GM19397 (cell line): ENCODE data around the gene TMEM255B.
"Not testable (repeated sequence)": the region's sequence is repeated elsewhere in the genome, so short reads cannot be mapped to it uniquely, and the experiment has no call there.

ENCODE experiments used
- ATAC-seq: cut with Tn5 transposase; IDR thresholded peaks from one replicate; pipeline ENCODE4 v1.9.1; 2021; ENCODE audit warnings: mild to moderate bottlenecking, moderate library complexity; ENCODE audit not compliant: unreplicated experiment

TMEM255B gene

DNA sequence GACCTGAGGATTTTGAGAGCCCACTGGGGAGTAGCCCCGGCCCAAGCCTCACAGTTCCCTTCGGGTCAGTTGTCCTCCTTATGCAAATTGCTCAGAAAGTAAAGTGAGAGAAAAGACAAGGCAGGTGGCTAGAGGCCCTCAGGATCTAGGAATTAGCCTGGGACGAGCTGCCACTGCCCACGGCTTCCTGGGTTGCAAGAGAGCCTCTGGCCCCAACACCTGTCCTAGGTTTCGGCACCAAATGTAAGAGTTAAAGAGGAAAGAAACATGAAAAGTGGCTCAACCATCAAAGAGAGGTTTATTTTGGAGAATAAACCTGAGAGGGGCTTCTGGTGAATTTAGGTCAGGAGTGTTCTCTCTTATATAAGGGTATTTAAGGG lies 25.6 kb downstream of the TMEM255B start:
- ATAC-seq, result no peak

DNA sequence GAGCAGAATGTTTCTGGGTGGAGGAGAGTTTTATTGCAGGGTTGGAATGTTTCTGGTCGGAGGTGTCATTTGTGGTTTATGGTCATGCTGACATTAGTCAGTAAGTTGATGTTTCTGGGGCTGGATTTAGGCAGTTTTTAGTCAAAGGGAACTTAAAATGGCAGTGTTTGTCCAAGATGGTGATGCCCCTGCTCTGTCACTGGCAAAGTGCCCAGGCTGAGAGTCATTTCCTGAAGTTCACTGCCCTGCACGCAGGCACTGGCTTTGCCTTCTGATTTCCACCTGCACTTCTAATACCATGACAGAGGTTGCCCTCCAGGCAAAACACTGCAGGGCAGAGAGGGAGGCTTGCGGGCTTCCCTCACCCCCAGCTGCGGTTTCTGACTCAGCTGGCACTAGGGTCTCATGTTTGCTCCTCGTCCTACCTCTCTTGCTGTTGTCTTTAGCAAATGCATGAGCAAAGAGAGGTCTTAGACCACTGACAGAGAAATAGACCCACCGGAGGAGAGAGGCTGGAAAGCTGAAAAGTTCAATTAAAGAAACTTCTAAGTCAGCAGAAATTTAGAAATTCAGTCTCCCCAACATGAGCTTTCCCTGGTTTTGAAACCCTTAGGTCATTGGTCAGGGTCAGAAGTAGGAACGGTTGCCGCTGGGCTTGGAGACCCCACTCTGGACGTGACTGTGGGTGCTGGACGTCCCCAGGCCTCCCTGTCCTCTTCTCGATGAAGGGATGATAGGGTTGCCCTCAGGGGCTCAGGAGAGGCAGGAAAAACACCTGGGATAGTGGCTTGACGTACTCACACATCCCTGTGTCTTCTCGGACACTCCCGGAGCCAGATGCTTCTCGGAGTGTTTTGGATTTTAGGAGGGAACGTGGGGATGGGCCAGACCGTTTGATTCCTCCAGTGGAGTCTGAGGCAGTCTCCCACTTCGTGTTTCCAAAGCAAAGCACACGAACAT lies 26.3 kb downstream of the TMEM255B start:
- ATAC-seq, result no peak

DNA sequence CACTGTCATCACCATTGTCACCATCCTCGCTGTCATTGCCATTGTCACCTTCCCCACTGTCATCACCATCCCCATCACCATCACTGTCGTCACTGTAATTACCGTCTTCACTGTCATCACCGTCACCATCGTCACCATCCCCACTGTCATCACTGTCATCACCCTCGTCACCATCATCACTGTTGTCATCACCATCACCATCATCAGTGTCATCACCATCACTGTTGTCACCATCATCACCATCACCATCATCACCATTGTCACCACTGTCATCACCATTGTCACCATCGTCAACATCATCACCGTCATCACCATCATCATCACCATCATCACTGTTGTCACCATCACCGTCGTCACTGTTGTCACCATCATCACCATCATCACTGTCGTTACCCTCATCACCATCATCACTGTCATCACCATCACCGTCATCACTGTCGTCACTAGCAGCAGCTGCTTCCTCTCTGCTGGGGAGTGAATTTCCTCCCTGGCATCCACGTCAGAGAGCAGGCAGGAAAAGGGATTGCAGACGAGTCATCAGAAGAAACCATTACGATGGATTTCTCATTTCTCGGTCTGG lies 27.3 kb downstream of the TMEM255B start:
- ATAC-seq, result no peak

DNA sequence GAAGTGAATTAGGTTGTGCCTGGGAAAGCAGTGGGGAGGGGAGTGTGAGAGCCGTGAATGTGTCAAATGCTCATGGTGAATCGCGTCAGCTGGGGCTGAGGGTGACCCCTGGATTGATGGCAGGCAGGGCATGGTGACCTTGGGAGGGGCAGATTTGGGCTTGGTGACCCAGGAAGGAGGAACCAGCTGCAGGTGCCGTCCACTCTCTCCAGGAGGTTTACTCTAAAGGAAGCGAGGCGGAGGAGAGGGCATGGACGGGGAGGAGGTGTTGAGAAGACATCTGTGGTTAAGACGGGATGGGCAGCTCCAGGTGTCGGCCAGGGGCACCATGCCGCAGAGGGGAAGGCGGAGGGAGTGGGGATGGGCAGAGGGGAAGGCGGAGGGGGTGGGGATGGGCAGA lies 28.7 kb downstream of the TMEM255B start:
- no peak for ATAC-seq

DNA sequence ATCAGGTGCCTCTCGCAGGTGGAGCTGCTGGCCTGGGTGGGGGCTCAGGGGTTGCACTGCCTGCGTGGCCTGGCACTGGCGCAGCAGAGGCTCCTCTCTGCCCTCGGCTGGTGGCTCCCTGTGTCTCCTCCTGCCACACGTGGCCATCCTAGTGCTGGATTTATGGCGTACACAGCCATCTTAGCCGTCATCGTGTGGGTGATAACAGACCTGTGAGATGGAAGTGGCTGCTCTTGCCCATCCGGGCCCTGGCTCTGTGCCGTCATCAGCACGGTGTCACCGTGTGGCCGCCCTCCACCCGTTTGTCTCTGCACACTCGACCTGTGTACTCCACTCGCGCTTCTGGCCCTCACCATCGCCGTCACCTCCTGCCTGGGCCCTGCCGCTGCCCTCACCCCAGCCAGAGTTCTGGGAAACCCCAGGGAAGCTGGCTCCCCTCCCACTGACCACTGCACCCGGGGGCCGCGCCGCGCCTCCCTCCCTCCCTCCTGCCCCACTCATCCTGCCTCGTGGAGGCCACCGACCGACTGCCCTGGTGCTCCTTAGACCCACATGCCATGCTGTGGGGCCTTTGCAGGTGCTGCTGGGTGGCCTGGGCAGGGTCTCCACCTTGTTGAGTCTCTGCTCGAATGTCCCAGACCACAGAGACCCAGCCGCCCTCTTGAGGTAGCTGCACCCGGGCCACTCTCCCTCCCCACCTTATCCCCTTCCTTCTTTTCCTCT lies 29.5 kb downstream of the TMEM255B start:
- no peak for ATAC-seq

DNA sequence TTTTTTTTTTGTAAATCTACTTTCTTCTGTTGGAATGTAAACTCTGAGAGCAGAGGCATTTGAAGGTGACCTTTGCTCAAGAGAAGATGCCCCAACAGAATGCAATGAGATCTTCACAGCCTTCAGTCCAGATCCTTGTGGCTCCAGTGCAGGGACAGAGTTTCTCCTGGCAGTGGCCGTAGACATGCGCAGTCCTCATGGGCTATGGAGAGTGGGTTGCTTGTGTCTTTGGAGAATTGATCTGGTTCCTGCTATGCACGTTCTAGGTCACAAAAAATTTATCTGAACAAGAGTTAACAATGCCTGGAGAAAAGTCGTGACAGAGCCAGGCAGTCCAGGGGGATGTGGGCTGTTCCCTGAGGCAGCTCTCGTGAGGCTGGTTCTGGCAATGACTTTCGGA lies 30.1 kb downstream of the TMEM255B start:
- ATAC-seq, result no peak

DNA sequence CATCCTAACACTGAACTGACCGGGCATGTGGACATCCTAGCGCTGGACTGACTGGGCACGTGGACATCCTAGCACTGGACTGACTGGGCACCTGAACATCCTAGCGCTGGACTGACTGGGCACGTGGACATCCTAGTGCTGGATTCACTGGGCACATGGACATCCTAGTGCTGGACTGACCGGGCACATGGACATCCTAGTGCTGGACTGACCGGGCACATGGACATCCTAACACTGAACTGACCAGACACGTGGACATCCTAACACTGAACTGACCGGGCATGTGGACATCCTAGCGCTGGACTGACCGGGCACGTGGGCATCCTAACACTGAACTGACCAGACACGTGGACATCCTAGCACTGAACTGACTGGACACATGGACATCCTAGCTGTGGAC lies 30.9 kb downstream of the TMEM255B start:
- not testable (repeated sequence) for ATAC-seq

DNA sequence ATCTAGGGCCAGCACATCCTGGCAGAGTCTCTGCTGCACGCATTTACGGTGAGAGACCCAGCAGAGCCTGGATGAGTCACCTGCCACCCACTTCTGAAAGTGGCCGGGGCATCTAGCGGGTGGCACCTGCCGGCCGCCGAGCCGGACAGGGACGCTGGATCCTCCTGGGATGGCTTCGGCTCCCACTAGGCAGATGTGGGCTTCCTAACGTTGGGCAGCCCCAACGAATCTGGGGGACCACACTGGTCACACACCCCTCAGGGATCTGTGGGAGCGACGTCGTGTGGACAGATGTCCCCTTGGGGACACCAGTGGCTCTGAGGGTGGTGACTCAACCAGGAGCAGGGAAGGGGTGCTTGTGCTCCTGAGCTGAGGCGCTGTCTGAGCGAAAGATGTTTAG lies 32.2 kb downstream of the TMEM255B start:
- ATAC-seq, result no peak

DNA sequence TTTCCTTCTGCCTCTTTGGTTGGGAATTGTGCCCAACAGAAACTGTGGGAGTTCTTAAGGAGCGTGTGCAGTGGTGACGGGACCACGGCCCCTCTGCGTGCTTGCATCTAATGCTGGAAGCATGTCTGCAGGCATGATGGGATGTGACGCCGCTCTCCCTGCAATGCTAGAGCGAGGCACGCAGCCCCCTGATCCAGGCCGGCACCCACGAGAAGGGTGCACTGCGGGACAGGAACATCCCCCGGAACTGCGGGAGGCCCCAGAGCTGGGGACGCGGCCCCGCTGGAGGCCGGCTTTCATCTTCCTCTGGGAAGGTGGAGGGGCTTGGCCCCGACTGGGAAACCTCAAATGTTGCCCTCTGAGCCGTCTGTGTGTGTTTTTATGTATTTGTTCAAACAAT lies 32.7 kb downstream of the TMEM255B start:
- no peak for ATAC-seq

DNA sequence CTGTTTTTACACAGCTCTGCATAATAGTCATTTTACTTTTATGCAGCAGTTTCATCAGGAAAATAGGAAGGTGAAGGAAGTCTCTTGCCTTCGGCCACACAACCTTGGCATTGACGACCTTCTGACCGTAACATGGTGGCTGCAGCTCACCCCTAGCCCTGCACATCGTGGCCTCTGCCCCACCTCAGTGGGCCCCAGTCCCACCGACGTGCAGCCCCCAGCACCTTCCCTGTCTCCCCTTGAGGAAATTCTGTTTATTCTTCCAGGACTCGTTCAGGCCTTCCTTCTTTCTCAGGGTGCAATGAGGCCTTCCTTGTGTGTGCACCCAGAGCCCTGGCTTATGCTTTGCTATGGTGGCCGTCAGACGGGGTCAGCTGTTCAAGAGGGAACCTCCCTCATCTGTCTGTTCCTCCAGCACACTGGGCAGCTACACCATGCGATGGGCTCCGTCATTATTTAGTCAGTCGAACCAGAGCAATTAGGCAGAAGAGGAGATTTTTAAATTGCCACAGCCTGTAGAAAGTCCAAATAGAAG lies 33.3 kb downstream of the TMEM255B start:
- no peak for ATAC-seq

DNA sequence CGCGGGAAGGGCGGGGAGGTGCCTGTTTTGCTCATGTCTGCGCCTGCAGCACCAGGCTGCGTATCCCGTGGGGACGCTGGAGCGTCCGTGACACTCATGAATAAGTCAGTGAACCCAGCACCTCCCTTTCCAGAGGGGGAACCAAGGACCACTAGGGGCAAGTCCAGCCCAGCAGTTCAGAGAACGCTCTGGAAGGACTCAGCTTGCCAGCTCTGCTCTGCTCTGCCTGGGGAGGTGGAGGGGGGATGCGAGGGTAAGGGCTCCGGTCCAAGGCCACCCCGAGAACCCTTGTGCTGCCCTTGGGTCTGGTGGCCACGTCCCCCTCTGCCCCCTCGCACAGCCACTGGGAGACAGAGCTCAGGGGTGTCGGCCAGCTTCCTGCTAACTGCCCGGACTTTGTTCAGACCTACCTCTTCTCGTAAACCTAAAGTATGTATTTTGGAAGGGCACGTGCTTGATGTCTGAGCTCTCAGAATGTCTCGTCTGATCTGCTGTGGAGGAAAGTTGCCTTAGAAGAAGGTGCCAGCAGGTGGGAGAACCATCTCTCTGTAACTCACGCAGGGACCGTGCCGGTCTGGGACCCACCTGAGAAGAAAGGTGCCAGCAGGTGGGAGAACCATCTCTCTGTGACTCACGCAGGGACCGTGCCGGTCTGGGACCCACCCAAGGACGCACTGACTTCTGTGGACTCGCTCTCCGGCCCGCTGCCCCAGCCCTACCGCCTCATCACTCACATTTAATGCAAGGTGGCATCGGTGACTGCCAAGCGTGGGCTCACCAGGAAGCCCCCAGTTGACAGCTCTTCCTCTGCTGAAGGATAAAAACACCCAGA lies 34.1 kb downstream of the TMEM255B start:
- ATAC-seq, result no peak

DNA sequence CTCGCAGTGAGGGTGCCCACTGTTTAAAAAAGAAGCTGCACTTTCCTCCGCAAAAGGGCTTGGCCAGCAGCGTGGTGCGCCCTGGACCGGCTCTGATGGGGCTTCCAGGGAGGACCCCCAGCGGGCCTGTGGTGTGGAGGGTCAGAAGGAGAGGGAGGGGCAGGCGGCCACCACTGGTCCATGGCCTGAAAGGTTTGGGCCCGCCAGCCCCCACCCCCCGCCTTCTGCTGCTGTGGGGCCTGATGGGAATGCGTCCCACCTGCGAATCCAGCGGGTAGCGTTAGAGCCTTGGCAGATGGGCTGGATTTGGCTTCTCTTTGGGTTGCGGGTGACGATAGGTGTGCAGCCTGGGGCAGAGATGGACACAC lies 34.7 kb downstream of the TMEM255B start:
- no peak for ATAC-seq

DNA sequence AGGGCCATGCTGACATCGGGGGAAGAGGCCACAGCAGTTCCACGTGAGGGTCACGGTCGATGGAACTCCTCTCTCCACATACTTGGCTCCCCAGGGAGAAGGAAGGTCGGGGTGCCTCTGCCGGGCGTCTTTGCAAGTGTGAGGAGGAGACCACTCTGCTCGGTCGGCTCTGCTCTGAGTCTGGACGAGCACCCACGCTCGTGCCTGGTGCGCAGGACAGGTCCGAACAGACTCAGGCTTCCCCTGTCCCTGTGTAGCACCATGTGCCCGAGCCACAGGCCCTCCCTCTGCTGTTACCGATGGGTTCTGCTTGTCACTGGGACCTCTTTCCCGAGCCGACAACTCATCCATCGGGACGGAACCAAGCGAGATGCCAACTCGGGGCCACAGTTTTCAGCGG lies 35.1 kb downstream of the TMEM255B start:
- no peak for ATAC-seq

DNA sequence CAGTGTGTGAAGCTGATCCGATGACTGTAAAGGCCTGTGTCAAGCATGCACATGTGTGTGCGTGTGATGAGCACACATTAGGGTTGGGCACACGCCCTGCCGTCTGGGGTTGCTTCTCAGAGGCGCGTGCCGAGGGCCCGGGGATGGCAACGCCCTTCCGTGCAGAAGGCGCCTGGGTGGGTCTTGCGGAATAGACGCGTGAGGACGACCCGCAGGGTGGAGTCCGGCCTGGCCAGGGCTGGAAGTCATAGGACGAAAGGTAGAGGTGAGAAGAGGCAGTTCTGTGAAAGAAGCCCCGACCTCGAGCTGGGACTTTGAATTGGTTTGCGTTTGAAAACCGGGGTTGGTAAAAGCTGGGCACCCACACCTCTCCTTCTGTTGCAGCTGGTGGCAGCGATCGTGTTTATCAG lies 35.7 kb downstream of the TMEM255B start:
- ATAC-seq, result no peak

DNA sequence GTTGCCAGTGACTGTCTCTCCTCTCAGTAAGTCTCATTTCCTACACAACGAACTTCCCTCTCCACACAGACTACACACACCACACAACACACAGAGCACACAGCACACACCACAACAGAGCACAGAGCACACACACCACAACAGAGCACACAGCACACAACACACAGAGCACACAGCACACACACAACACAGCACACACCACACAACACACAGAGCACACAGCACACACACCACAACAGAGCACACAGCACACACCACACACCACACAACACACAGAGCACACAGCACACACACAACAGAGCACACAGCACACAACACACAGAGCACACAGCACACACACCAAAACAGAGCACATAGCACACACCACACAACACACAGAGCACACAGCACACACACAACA lies 36.3 kb downstream of the TMEM255B start:
- ATAC-seq, result not testable (repeated sequence)

DNA sequence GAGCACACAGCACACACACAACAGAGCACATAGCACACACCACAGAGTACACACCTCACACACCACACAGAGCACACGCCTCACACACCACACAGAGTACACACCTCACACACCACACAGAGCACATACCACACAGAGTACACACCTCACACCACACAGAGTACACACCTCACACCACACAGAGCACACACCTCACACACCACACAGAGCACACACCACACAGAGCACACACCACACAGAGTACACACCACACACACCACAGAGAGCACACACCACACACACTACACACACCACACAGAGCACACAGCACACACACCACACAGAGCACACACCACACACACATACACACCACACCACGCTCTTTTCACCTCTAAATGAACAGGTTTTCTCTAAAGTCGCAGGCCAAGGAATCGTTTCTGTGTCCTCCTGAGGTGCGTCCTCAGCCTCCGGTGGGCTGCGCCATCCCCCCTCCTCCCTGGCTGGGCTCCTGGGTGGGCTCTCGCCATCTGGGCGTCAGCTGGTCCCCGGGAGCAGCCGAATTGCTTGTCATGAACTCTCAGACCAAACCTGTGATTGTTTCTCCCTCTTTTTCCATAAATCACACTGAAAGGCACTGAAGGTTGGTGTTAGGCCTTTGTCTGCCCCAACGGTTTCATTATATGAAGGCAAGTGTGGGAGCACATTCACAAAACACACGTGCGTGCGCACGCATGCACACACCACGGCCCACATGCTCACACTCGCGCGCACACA lies 37.4 kb downstream of the TMEM255B start:
- no peak for ATAC-seq

DNA sequence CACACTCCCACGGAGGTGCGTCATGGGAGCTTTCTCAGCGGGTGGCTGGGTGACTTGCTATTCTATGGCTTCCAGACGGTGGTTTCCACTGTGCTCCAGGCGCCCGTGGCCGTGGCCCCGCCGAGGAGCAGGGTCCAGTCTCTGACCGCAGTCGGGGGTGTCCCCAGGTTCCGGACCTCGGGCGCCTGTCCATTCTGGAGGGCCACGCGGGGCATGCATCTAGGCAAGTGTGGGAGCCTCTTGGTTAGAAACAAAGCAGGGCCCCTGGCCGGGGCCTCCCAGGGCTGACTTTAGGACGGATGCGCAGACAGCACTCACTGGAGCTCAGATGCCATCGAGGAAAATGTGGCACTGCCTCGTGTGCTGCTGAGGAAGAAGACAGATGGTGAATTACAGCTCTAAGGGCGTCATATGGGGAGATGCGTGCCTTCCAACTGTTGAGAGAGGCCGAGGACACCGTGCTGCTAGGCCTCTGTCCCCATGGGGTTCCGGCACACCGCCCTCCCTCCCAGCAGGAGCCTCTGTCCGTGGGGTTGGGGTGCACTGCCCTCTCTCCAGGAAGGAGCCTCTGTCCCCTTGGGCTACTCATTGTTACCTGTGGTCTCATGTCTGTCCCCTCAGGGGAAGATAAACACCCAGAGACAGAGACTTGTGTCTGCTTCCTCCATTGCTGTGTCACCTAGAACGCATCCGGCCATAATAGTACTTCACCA lies 38.1 kb downstream of the TMEM255B start:
- ATAC-seq, result no peak

DNA sequence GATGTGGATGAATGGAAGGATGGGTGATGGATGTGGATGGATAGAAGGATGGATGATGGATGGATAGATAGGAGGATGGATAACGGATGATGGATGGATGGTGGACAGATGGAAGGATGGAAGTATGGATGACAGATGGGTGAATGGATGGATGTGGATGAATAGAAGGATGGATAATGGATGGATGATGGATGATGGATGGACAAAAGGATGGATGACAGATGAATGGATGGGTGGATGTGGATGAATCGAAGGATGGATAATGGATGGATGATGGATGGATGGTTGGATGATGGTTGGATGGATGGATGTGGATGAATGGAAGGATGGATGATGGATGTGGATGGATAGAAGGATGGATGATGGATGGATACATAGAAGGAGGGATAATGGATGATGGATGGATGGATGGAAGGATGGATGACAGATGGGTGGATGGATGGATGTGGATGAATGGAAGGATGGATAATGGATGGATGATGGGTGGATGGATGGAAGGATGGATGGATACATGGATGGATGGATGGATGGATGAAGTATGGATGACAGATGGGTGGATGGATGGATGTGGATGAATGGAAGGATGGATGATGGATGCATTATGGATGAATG lies 39.3 kb downstream of the TMEM255B start:
- ATAC-seq, result no peak

DNA sequence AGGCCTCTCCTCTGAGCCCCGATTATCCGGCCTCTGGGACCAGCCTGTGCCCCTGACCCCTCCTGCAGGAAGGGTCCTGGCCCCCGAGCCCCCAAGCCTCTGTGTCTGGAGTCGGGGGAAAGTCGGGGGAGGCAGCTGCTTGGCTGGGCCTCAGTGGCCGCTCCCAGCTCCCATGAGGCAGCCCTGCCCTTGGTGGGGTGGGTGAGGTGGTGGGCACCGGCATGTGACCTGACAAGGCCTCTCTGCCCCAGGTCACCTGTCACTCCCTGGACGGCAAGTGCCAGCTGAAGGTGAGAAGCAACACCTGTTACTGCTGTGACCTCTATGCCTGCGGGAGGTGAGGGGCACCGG lies 41.5 kb downstream of the TMEM255B start:
- ATAC-seq, result no peak
